ENCODE results near the gene PARP11.

DNA sequence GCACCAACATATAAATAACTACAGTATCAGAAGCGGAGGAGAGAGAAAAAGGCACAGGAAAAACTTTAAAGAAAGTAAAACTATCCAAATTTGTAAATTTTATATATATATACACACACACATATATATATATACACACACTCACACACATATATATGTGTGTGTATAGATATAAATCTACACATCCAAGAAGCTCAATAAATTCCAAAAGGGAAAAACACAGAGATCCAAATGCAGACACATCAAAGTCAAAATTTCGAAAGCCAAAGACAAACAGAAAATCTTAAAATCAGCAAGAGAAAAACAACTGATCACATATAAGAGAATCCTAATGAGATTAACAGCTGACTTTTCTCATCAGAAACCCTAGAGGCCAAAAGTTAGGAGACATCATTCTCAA is 37.3 kb downstream of the PARP11 start:
- TF ChIP-seq EZH2 (IDR thresholded peaks at IDR 0.05): no peak
- no peak for TF ChIP-seq POLR2AphosphoS5 (IDR thresholded peaks at IDR 0.05; ENCODE audit: borderline replicate concordance, low read depth, low read length)
- TF ChIP-seq FOXP2 (optimal IDR thresholded peaks at IDR 0.05; ENCODE audit: control extremely low read depth, extremely low read length, insufficient read depth): no peak
